CD1c-positive myeloid dendritic cell (primary cell): ENCODE measurements around the gene AJAP1.

Source experiments
- DNase-seq: peaks from one replicate; pipeline ENCODE4 v3.0.0-alpha.2; 2016; ENCODE audit errors: extremely low spot score

AJAP1 gene

DNA sequence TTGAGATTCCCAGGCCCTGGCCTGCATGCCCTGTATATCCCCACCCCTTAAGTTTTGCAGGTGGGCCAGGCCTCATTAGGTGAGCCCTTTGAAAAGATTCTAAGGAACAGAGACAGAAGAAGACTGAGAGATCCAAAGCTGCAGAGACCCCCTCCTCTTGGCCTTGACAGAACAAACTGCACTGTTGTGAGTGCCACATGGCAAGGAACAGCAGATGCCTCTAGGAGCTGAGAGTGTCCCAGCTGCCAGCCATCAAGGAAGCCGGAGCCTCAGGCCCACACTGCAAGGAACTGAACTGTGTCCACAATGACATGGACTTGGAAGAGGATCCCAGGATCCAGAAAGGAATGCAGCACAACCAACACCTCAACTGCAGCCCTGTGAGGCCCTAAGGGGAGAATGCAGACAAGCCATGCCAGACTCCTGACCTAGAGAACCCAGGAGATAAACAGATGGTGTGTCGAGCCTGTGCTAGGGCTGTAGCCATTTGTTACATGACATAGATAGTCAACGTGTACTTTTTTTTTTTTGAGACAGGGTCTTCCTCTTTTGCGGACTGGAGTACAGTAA lies 182.7 kb downstream of the AJAP1 start:
- DNase-seq = no peak

DNA sequence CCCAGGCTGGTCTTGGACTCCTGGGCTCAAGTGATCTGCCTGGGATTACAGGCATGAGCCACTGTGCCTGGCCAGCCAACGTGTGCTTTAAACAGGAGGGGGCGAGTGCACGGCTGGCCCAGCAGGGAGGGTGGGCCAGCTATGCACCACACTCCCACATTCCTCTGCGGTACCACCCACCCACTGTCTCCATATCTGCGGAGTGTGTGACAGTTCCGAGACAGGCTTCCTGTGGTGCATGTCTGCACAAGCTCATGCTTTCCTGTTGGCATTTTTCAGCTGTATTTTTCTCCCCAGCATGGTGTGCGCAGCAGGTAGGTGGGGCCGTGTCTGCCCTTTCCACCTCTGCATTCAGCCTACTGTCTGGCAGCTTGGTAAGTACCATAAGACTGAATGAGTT lies 183.3 kb downstream of the AJAP1 start:
- DNase-seq = no peak

GRCh38 chr1:4838231-4838630 lies 183.8 kb downstream of the AJAP1 start:
- DNase-seq = no peak
